Testis (tissue), 2 donors: Measurements from ENCODE around the gene DHRS7B.

Experiments
- POLR2A ChIP-seq: fragments of 450-650 bp; IDR thresholded peaks from one replicate; pipeline ENCODE4 v1.6.1; 2017; ENCODE audit warnings: antibody characterized with exemption, mild to moderate bottlenecking, moderate library complexity
- TF ChIP-seq, protein P1 (sequence below), 3 experiments: fragments of 450-650 bp in 2 of 3; fragments of 200-600 bp in 1 of 3; sonication (generic) in 1 of 3; IDR thresholded peaks; one replicate each; pipeline ENCODE4 v1.5.1; 2016 to 2019; ENCODE audit warnings: antibody characterized with exemption in 3 of 3, mild to moderate bottlenecking in 2 of 3, moderate library complexity in 1 of 3

DNA sequence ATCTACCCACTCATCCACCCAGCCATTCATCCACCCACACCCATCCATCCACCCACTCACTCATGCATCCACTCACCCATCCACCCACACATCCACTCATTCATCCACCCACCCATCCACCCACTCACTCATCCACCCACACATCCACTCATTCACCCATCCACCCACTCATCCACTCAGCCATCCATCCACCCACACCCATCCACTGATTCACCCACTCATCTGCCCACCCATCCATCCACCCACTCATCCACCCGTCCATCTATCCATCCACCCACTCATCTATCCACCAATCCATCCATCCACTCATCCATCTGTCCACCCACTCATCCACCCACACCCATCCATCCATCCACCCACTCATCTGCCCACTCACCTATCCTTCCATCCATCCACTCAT, 109.2 kb downstream of the DHRS7B start:
- no peak for TF ChIP-seq POLR2A
- TF ChIP-seq, protein P1, sequence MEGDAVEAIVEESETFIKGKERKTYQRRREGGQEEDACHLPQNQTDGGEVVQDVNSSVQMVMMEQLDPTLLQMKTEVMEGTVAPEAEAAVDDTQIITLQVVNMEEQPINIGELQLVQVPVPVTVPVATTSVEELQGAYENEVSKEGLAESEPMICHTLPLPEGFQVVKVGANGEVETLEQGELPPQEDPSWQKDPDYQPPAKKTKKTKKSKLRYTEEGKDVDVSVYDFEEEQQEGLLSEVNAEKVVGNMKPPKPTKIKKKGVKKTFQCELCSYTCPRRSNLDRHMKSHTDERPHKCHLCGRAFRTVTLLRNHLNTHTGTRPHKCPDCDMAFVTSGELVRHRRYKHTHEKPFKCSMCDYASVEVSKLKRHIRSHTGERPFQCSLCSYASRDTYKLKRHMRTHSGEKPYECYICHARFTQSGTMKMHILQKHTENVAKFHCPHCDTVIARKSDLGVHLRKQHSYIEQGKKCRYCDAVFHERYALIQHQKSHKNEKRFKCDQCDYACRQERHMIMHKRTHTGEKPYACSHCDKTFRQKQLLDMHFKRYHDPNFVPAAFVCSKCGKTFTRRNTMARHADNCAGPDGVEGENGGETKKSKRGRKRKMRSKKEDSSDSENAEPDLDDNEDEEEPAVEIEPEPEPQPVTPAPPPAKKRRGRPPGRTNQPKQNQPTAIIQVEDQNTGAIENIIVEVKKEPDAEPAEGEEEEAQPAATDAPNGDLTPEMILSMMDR (IDR thresholded peaks at IDR 0.05), result no peak
